CD14-positive monocyte (primary cell): ENCODE data around the gene TMEM30A. TPM values are rescaled to one million over a fixed set of nuclear protein-coding genes. Genes with fewer than 3 reads are reported as not detected.

Experiments
- DNase-seq, 3 donors: peaks; one replicate each; pipeline ENCODE4 v3.0.0-alpha.2; 2011 to 2022
- H2AFZ ChIP-seq: 2 replicates; pipeline ENCODE4 v1.6.0; 2012; ENCODE audit warnings: mild to moderate bottlenecking, low read depth, low read length, inconsistent platforms; ENCODE audit not compliant: insufficient read depth, poor library complexity, severe bottlenecking
- H3K27ac ChIP-seq, 2 donors: 1 replicate in 1 of 2; 2 replicates in 1 of 2; pipeline ENCODE4 v1.5.1; 2012 to 2013; ENCODE audit warnings: low read length in 2 of 2, control low read depth in 1 of 2, inconsistent platforms in 1 of 2, low read depth in 1 of 2, mild to moderate bottlenecking in 1 of 2
- H3K27me3 ChIP-seq, 2 donors: one replicate each; pipeline versions ENCODE4 v1.6.0 to v1.6.1; 2011 to 2013; ENCODE audit warnings: low read length in 2 of 2; ENCODE audit not compliant: control insufficient read depth in 2 of 2, insufficient read depth in 2 of 2
- H3K36me3 ChIP-seq, 2 donors: replicated peaks in 1 of 2; 1 replicate in 1 of 2; 2 replicates in 1 of 2; pipeline versions ENCODE4 v1.5.1 to v1.6.1; 2012 to 2013; ENCODE audit warnings: low read length in 2 of 2, control low read depth in 1 of 2, inconsistent platforms in 1 of 2, mild to moderate bottlenecking in 1 of 2; ENCODE audit not compliant: insufficient read depth in 2 of 2, control insufficient read depth in 1 of 2
- H3K4me1 ChIP-seq, 2 donors: 1 replicate in 1 of 2; 2 replicates in 1 of 2; pipeline versions ENCODE4 v1.5.1 to v1.6.1; 2012 to 2013; ENCODE audit warnings: low read length in 2 of 2, control low read depth in 1 of 2, inconsistent platforms in 1 of 2, mild to moderate bottlenecking in 1 of 2, moderate library complexity in 1 of 2; ENCODE audit not compliant: insufficient read depth in 2 of 2, control insufficient read depth in 1 of 2
- H3K4me2 ChIP-seq: replicated peaks from 2 replicates; pipeline ENCODE3; 2012; ENCODE audit warnings: low read length, moderate library complexity, mild to moderate bottlenecking; ENCODE audit not compliant: poor library complexity, severe bottlenecking; ENCODE audit errors: extremely low read depth
- H3K4me3 ChIP-seq, 3 experiments: fragments of 200-600 bp in 1 of 3; sonication (generic) in 1 of 3; replicated peaks in 1 of 3; 1 replicate in 2 of 3; 2 replicates in 1 of 3; pipeline ENCODE4 v1.5.1; 2011 to 2013; ENCODE audit warnings: low read length in 3 of 3, mild to moderate bottlenecking in 3 of 3, control low read depth in 2 of 3, low read depth in 2 of 3, inconsistent platforms in 1 of 3, moderate library complexity in 1 of 3
- H3K79me2 ChIP-seq: 2 replicates; pipeline ENCODE4 v1.6.0; 2012; ENCODE audit warnings: mild to moderate bottlenecking, control low read depth, inconsistent platforms, low read length, moderate library complexity; ENCODE audit not compliant: insufficient read depth
- H3K9ac ChIP-seq: 2 replicates; pipeline ENCODE4 v1.6.0; 2017; ENCODE audit warnings: low read length, mild to moderate bottlenecking; ENCODE audit not compliant: insufficient read depth, poor library complexity, severe bottlenecking
- H3K9me3 ChIP-seq, 2 donors: replicated peaks in 1 of 2; 1 replicate in 1 of 2; 2 replicates in 1 of 2; pipeline versions ENCODE4 v1.5.1 to v1.6.1; 2012 to 2013; ENCODE audit warnings: low read length in 2 of 2, control low read depth in 1 of 2; ENCODE audit not compliant: control insufficient read depth in 1 of 2, insufficient read depth in 1 of 2
- H4K20me1 ChIP-seq: 2 replicates; pipeline ENCODE4 v1.6.0; 2012; ENCODE audit warnings: mild to moderate bottlenecking, low read length, control low read depth, moderate library complexity; ENCODE audit not compliant: insufficient read depth
- H3K27ac Mint-ChIP-seq, 7 donors: one replicate each; pipeline ENCODE4 v1.8.0; 2020; ENCODE audit warnings: mild to moderate bottlenecking in 7 of 7, mixed read lengths in 7 of 7, moderate library complexity in 6 of 7, inconsistent platforms in 2 of 7
- H3K27me3 Mint-ChIP-seq, 3 donors: one replicate each; pipeline ENCODE4 v1.8.0; 2021 to 2022; ENCODE audit warnings: low read depth in 3 of 3, mild to moderate bottlenecking in 3 of 3, mixed read lengths in 3 of 3, moderate library complexity in 3 of 3, inconsistent platforms in 1 of 3
- H3K36me3 Mint-ChIP-seq, 2 donors: one replicate each; pipeline ENCODE4 v1.8.0; 2020; ENCODE audit warnings: mixed read lengths in 2 of 2, inconsistent platforms in 1 of 2, mild to moderate bottlenecking in 1 of 2
- H3K4me1 Mint-ChIP-seq: one replicate; pipeline ENCODE4 v1.8.0; 2020; ENCODE audit warnings: mild to moderate bottlenecking, mixed read lengths
- H3K4me3 Mint-ChIP-seq, 2 donors: one replicate each; pipeline ENCODE4 v1.8.0; 2020; ENCODE audit warnings: mild to moderate bottlenecking in 2 of 2, mixed read lengths in 2 of 2, moderate library complexity in 1 of 2
- H3K9me3 Mint-ChIP-seq, 7 donors: one replicate each; pipeline ENCODE4 v1.8.0; 2020 to 2022; ENCODE audit warnings: mixed read lengths in 7 of 7, mild to moderate bottlenecking in 6 of 7, moderate library complexity in 6 of 7, inconsistent platforms in 2 of 7
- CTCF ChIP-seq: fragments of 200-600 bp; IDR thresholded peaks from one replicate; pipeline ENCODE4 v1.8.0; 2022; ENCODE audit warnings: antibody characterized with exemption, mild to moderate bottlenecking
- whole genome bisulfite sequencing: methylation state at CpG from one replicate; pipeline ENCODE4 v1.1.5; 2013; ENCODE audit warnings: missing lambda C conversion rate; ENCODE audit not compliant: insufficient coverage; 5-methylcytosine and 5-hydroxymethylcytosine counted together
- intact Hi-C, 2 donors: fragments of 100-400 bp; cut with micrococcal nuclease; formaldehyde crosslinking; loops; one replicate each; pipeline versions ENCODE4 v1.15.0 to v1.15.1; 2023
- polyA plus RNA-seq, 3 donors: library from polyadenylated mRNA; depleted of rRNA in 1 of 3; unstranded in 2 of 3; stranded (reverse) in 1 of 3; fragments of 300-500 nt in 2 of 3; fragments of >200 nt in 1 of 3; fragmentation: Illumina TruSeq in 2 of 3; gene quantifications; 1 replicate in 2 of 3; 2 replicates in 1 of 3; pipeline ENCODE4 v1.2.3, GENCODE V29; 2012 to 2021

Gene TMEM30A
- polyA plus RNA-seq, 3 donors = 12.2 to 101 (median 70.6) TPM

- Histone ChIP-seq H3K36me3 (peaks cover 21 to 46% of the 10 kb centered on the region in 2 donors), H3K79me2 (peaks cover 91% of the 10 kb centered on the region), H3K4me3 (no peak overlapping the region), H4K20me1 (peaks cover 69% of the 10 kb centered on the region), H2AFZ (no peak overlapping the region), H3K9me3 (no peaks in the 10 kb centered on the region), H3K4me1 (peaks cover 10 to 12% of the 10 kb centered on the region in 2 donors), H3K27ac (no peak overlapping the region), H3K4me2 (no peak overlapping the region), H3K27me3 (no peaks in the 10 kb centered on the region), H3K9ac (no peak overlapping the region)
- intact Hi-C loops = loop anchor here (5.0 kb wide), 1 partner anchor 260 kb away; no protein-coding TSS in a partner anchor
- Mint-ChIP-seq H3K4me3 (no peak overlapping the region), H3K27me3 (no peaks in the 10 kb centered on the region), H3K36me3 (peaks cover 18 to 41% of the 10 kb centered on the region in 2 donors), H3K9me3 (no peaks in the 10 kb centered on the region), H3K27ac (no peak overlapping the region), H3K4me1 (peaks cover 16% of the 10 kb centered on the region)
- no peak for DNase-seq
- TF ChIP-seq CTCF = no peak
- WGBS = no CpG with 5 or more reads among the region's 4 CpGs
Observed at GRCh38 chr6:75267461-75267860, 17.1 kb downstream of the TMEM30A start.

- no peak overlapping the region for H2AFZ ChIP-seq
- H3K27ac ChIP-seq = no peak overlapping the region
- H3K9me3 ChIP-seq = no peaks in the 10 kb centered on the region
- H3K4me3 ChIP-seq = no peak overlapping the region
- peaks cover 23 to 47% of the 10 kb centered on the region in 2 donors for H3K36me3 Mint-ChIP-seq
- H3K4me1 Mint-ChIP-seq = peaks cover 9% of the 10 kb centered on the region
- H3K4me1 ChIP-seq = peaks cover 4 to 5% of the 10 kb centered on the region in 2 donors
- no peaks in the 10 kb centered on the region for H3K9me3 Mint-ChIP-seq
- H4K20me1 ChIP-seq = peaks cover 74% of the 10 kb centered on the region
- WGBS = no CpG with 5 or more reads among the region's 2 CpGs
- no peaks in the 10 kb centered on the region for H3K27me3 ChIP-seq
- peaks cover 26 to 53% of the 10 kb centered on the region in 2 donors for H3K36me3 ChIP-seq
- H3K9ac ChIP-seq = no peak overlapping the region
- peak in 2 of 3 donors; percentile 40 to 63 for DNase-seq
- H3K4me2 ChIP-seq = no peak overlapping the region
- H3K27me3 Mint-ChIP-seq = no peaks in the 10 kb centered on the region
- TF ChIP-seq CTCF = peak; percentile 83
- peaks cover 85% of the 10 kb centered on the region for H3K79me2 ChIP-seq
- H3K4me3 Mint-ChIP-seq = no peak overlapping the region
- no peak overlapping the region for H3K27ac Mint-ChIP-seq
- intact Hi-C loops = loop anchor here (5.0 kb wide), 1 partner anchor 260 kb away; no protein-coding TSS in a partner anchor
Observed at GRCh38 chr6:75266716-75267291, 17.8 kb downstream of the TMEM30A start.
